SK-N-SH (cell line): ENCODE results near the gene PLA2G4B. TPM values are rescaled to one million over a fixed set of nuclear protein-coding genes. Genes with fewer than 3 reads are reported as not detected.

Experiments used
- CTCF ChIA-PET: fragments of 300-600, 350-600 bp; formaldehyde crosslinking; extraction: SDS; loops from one replicate; lab custom pipeline; 2021; lab: Yijun Ruan, JAX
- POLR2A ChIA-PET: fragments of 350-600 bp; sonication (Branson Sonifier 250); formaldehyde crosslinking; extraction: SDS; loops from one replicate; lab custom pipeline; 2020; ENCODE audit warnings: antibody characterized with exemption, inconsistent platforms; lab: Yijun Ruan, JAX
- DNase-seq: peaks from one replicate; pipeline ENCODE4 v3.0.0; 2012
- H2AFZ ChIP-seq: fragments of 200-600 bp; sonication (generic); 2 replicates; pipeline ENCODE4 v1.8.1; 2016; ENCODE audit warnings: antibody characterized with exemption, mild to moderate bottlenecking, low read depth
- H3F3A ChIP-seq: fragments of 200-600 bp; sonication (generic); replicated peaks from 2 replicates; pipeline ENCODE3; 2016; ENCODE audit warnings: antibody characterized with exemption, mild to moderate bottlenecking; ENCODE audit not compliant: insufficient read depth
- H3K27ac ChIP-seq, 2 experiments: fragments of 200-500 bp in 1 of 2; fragments of 200-600 bp in 1 of 2; sonication (Bioruptor generic) in 1 of 2; sonication (generic), shearing (Covaris generic) in 1 of 2; 2 replicates each; pipeline versions ENCODE4 v1.5.1 to v1.6.1; 2014 to 2016; ENCODE audit warnings: low read depth in 2 of 2, inconsistent platforms in 1 of 2, low read length in 1 of 2, mild to moderate bottlenecking in 1 of 2, mixed read lengths in 1 of 2
- H3K27me3 ChIP-seq: fragments of 200-600 bp; sonication (generic), shearing (Covaris generic); 2 replicates; pipeline ENCODE4 v1.6.1; 2016; ENCODE audit warnings: mixed run types; ENCODE audit not compliant: insufficient read depth
- H3K36me3 ChIP-seq, 2 experiments: fragments of 200-500 bp in 1 of 2; fragments of 200-600 bp in 1 of 2; sonication (Bioruptor generic) in 1 of 2; sonication (generic) in 1 of 2; replicated peaks in 1 of 2; 2 replicates each; pipeline versions ENCODE3 to v1.5.1; 2014 to 2016; ENCODE audit warnings: low read length in 1 of 2, mild to moderate bottlenecking in 1 of 2; ENCODE audit not compliant: insufficient read depth in 2 of 2, control insufficient read depth in 1 of 2
- H3K4me1 ChIP-seq, 2 experiments: fragments of 200-500 bp in 1 of 2; fragments of 200-600 bp in 1 of 2; sonication (Bioruptor generic) in 1 of 2; sonication (generic), shearing (Covaris generic) in 1 of 2; 2 replicates each; pipeline versions ENCODE4 v1.5.1 to v1.6.1; 2014 to 2016; ENCODE audit warnings: low read depth in 1 of 2, low read length in 1 of 2, mixed run types in 1 of 2; ENCODE audit not compliant: insufficient read depth in 2 of 2, control insufficient read depth in 1 of 2
- H3K4me2 ChIP-seq: fragments of 200-600 bp; sonication (generic), shearing (Covaris generic); 2 replicates; pipeline ENCODE4 v1.6.1; 2017; ENCODE audit warnings: mixed run types
- H3K4me3 ChIP-seq, 2 experiments: fragments of 200-500 bp in 1 of 2; fragments of 200-600 bp in 1 of 2; sonication (Bioruptor generic) in 1 of 2; sonication (generic), shearing (Covaris generic) in 1 of 2; 2 replicates each; pipeline versions ENCODE4 v1.5.1 to v1.8.1; 2014 to 2016; ENCODE audit warnings: low read depth in 2 of 2, inconsistent platforms in 1 of 2, low read length in 1 of 2, mild to moderate bottlenecking in 1 of 2, mixed read lengths in 1 of 2, moderate library complexity in 1 of 2
- H3K79me2 ChIP-seq: fragments of 200-600 bp; sonication (generic); 2 replicates; pipeline ENCODE4 v1.8.1; 2017; ENCODE audit warnings: mild to moderate bottlenecking; ENCODE audit not compliant: insufficient read depth
- H3K9ac ChIP-seq: fragments of 200-600 bp; sonication (generic); 2 replicates; pipeline ENCODE4 v1.6.1; 2017; ENCODE audit warnings: mixed run types
- H3K9me2 ChIP-seq: fragments of 200-600 bp; sonication (generic); 2 replicates; pipeline ENCODE4 v1.6.1; 2017; ENCODE audit warnings: mixed run types
- H3K9me3 ChIP-seq: fragments of 200-600 bp; sonication (generic); 2 replicates; pipeline ENCODE4 v1.6.1; 2017; ENCODE audit warnings: mixed run types, mild to moderate bottlenecking, moderate library complexity
- H4K20me1 ChIP-seq: fragments of 200-600 bp; sonication (generic); 2 replicates; pipeline ENCODE4 v1.6.1; 2017; ENCODE audit warnings: mild to moderate bottlenecking, mixed run types; ENCODE audit not compliant: insufficient read depth
- CHD2 ChIP-seq: fragments of 150-350 bp; IDR thresholded peaks from 2 replicates; pipeline ENCODE4 v1.6.1; 2018; ENCODE audit warnings: low read length; ENCODE audit not compliant: partially characterized antibody
- CTCF ChIP-seq: fragments of 200-600 bp; sonication (generic); IDR thresholded peaks from 2 replicates; pipeline ENCODE4 v1.6.1; 2017; ENCODE audit warnings: antibody characterized with exemption, mild to moderate bottlenecking, moderate library complexity
- ELF1 ChIP-seq: IDR thresholded peaks from 2 replicates; pipeline ENCODE4 v1.4.0; 2012
- EZH2phosphoT487 ChIP-seq: fragments of 200-600 bp; sonication (generic); IDR thresholded peaks from 2 replicates; pipeline ENCODE4 v1.6.1; 2017; ENCODE audit warnings: low read depth, mixed run types, mild to moderate bottlenecking, antibody characterized with exemption, moderate library complexity, borderline replicate concordance
- FOXJ3 ChIP-seq: sonication (generic); formaldehyde crosslinking; IDR thresholded peaks from 2 replicates; pipeline ENCODE4 v1.5.1; 2020; ENCODE audit warnings: mild to moderate bottlenecking, missing genetic modification reagents
- FOXM1 ChIP-seq: IDR thresholded peaks from 2 replicates; pipeline ENCODE4 v1.4.0; 2012; ENCODE audit warnings: low read depth, mild to moderate bottlenecking
- GABPA ChIP-seq: IDR thresholded peaks from 2 replicates; pipeline ENCODE4 v1.4.0; 2012; ENCODE audit warnings: low read depth, mild to moderate bottlenecking
- GATA2 ChIP-seq: sonication (generic); formaldehyde crosslinking; IDR thresholded peaks from 2 replicates; pipeline ENCODE4 v1.5.0; 2020; ENCODE audit warnings: mild to moderate bottlenecking, missing genetic modification reagents
- IRF3 ChIP-seq: fragments of 150-350 bp; IDR thresholded peaks from 2 replicates; pipeline ENCODE4 v1.6.1; 2016; ENCODE audit warnings: mild to moderate bottlenecking, low read depth, low read length
- MAX ChIP-seq: IDR thresholded peaks from 2 replicates; pipeline ENCODE4 v1.4.0; 2012; ENCODE audit warnings: low read depth
- MXI1 ChIP-seq: IDR thresholded peaks from 2 replicates; pipeline ENCODE4 v1.6.1; 2012; ENCODE audit warnings: mild to moderate bottlenecking, low read depth, low read length, improper control_type of control experiment
- NRF1 ChIP-seq: IDR thresholded peaks from 2 replicates; pipeline ENCODE4 v1.6.1; 2012; ENCODE audit warnings: low read depth, mild to moderate bottlenecking, low read length
- PBX3 ChIP-seq: IDR thresholded peaks from 2 replicates; pipeline ENCODE4; 2012
- RAD21 ChIP-seq: IDR thresholded peaks from 2 replicates; pipeline ENCODE4 v1.6.1; 2012; ENCODE audit warnings: mild to moderate bottlenecking, low read length
- SIN3A ChIP-seq: IDR thresholded peaks from 2 replicates; pipeline ENCODE4 v1.6.1; 2012; ENCODE audit warnings: low read depth, mild to moderate bottlenecking, low read length, moderate library complexity, borderline replicate concordance
- SMC3 ChIP-seq: IDR thresholded peaks from 2 replicates; pipeline ENCODE4 v1.6.1; 2012; ENCODE audit warnings: low read depth, low read length, improper control_type of control experiment
- TAF1 ChIP-seq: IDR thresholded peaks from 2 replicates; pipeline ENCODE4 v1.6.1; 2012; ENCODE audit warnings: low read depth, mild to moderate bottlenecking, low read length, moderate library complexity, borderline replicate concordance
- TEAD4 ChIP-seq: IDR thresholded peaks from 2 replicates; pipeline ENCODE4 v1.4.0; 2012; ENCODE audit warnings: mild to moderate bottlenecking, borderline replicate concordance; ENCODE audit not compliant: insufficient read depth
- YY1 ChIP-seq: IDR thresholded peaks from 2 replicates; pipeline ENCODE4 v1.4.0; 2012; ENCODE audit warnings: low read depth, mild to moderate bottlenecking
- WGBS: methylation state at CpG from one replicate; pipeline ENCODE4 v1.1.6; 2017; ENCODE audit warnings: low lambda C conversion rate; 5-methylcytosine and 5-hydroxymethylcytosine counted together
- polyA plus RNA-seq, 3 experiments: library from polyadenylated mRNA; depleted of rRNA; stranded (reverse); fragments of >200 nt; gene quantifications; 2 replicates each; pipeline ENCODE4 v1.2.3, GENCODE V29; 2012

Gene PLA2G4B
- polyA plus RNA-seq, 1 of the 3 experiments (the other 2 are of a cell fraction) = 5.3 TPM

GRCh38 chr15:41791547-41791937 is 47.1 kb upstream of the PLA2G4B start:
- no peaks in the 10 kb centered on the region for H3K36me3 ChIP-seq
- 97% methylated on average over 4 of the region's 4 CpGs for WGBS
- peaks cover 44% of the 10 kb centered on the region for H3K79me2 ChIP-seq
- no peaks in the 10 kb centered on the region for H3K9me2 ChIP-seq
- peaks cover 22 to 42% of the 10 kb centered on the region in 2 experiments for H3K4me1 ChIP-seq
- no peak overlapping the region for H3K4me3 ChIP-seq
- no peaks in the 10 kb centered on the region for H4K20me1 ChIP-seq
- H3K27ac ChIP-seq = peak overlapping the region; percentile 29 to 82; a peak in 2 of 4 replicates
- peak overlapping the region; percentile 34; the same call in 1 of the 2 replicates for H2AFZ ChIP-seq
- ChIA-PET POLR2A (no interaction called here), CTCF (interaction anchor here (0.8 to 2.9 kb wide), 5 partner anchors 12 to 234 kb away, joined by 3 to 12 read pairs (median 3); partner anchors contain the start of gene MAPKBP1)
- no peak for DNase-seq
- TF ChIP-seq EZH2phosphoT487 = no peak
- no peak for TF ChIP-seq CTCF
- no peak for TF ChIP-seq GABPA
- TF ChIP-seq GATA2 (CRISPR knock-in tag) = no peak
- no peak for TF ChIP-seq NRF1
- no peak for TF ChIP-seq MAX
- no peak for TF ChIP-seq CHD2
- no peak for TF ChIP-seq FOXJ3
- no peak for TF ChIP-seq MXI1
- TF ChIP-seq TEAD4 = no peak
- no peak for TF ChIP-seq YY1
- no peak for TF ChIP-seq SMC3
- TF ChIP-seq SIN3A = no peak
- TF ChIP-seq PBX3 = no peak
- no peak for TF ChIP-seq RAD21
- no peak for TF ChIP-seq ELF1
- TF ChIP-seq IRF3 = no peak
- TF ChIP-seq TAF1 = no peak
- no peak for TF ChIP-seq FOXM1
- no peaks in the 10 kb centered on the region for H3K27me3 ChIP-seq
- peak overlapping the region; percentile 62 for H3K4me2 ChIP-seq
- no peaks in the 10 kb centered on the region for H3K9me3 ChIP-seq
- peak overlapping the region; percentile 29; the same call in 1 of the 2 replicates for H3K9ac ChIP-seq
- no peaks in the 10 kb centered on the region for H3F3A ChIP-seq
